KMS-11 (cell line): Measurements from ENCODE around the gene AFMID.
A peak's percentile ranks its signal among the peaks of the same experiment; 100 is the strongest.
"Not testable (repeated sequence)": the region's sequence is repeated elsewhere in the genome, so short reads cannot be mapped to it uniquely, and the experiment has no call there.

Experiments
- H2AFZ ChIP-seq: fragments of 200-600 bp; sonication (generic); 2 replicates; pipeline ENCODE4 v1.6.1; 2016; ENCODE audit warnings: antibody characterized with exemption, mixed run types, low read depth
- H3K27ac ChIP-seq: fragments of 200-600 bp; sonication (generic); 2 replicates; pipeline ENCODE4 v1.6.1; 2016; ENCODE audit warnings: mild to moderate bottlenecking, mixed run types
- H3K27me3 ChIP-seq: fragments of 200-600 bp; sonication (generic); 2 replicates; pipeline ENCODE4 v1.6.1; 2017; ENCODE audit warnings: mild to moderate bottlenecking, low read depth, mixed run types, moderate library complexity; ENCODE audit not compliant: insufficient read depth
- H3K36me3 ChIP-seq: fragments of 200-600 bp; sonication (generic); 2 replicates; pipeline ENCODE4 v1.6.1; 2017; ENCODE audit warnings: mild to moderate bottlenecking, mixed run types; ENCODE audit not compliant: insufficient read depth
- H3K4me1 ChIP-seq: fragments of 200-600 bp; sonication (generic); 2 replicates; pipeline ENCODE4 v1.6.1; 2016; ENCODE audit warnings: mild to moderate bottlenecking, low read depth, mixed run types; ENCODE audit not compliant: poor library complexity, severe bottlenecking
- H3K4me2 ChIP-seq: fragments of 200-600 bp; sonication (generic); 2 replicates; pipeline ENCODE4 v1.7.0; 2016; ENCODE audit warnings: mild to moderate bottlenecking, mixed run types
- H3K4me3 ChIP-seq: fragments of 200-600 bp; sonication (generic); IDR thresholded peaks from 2 replicates; pipeline ENCODE4 v1.6.1; 2017; ENCODE audit warnings: low read depth, low read length, mixed read lengths; ENCODE audit not compliant: insufficient read depth
- H3K79me2 ChIP-seq: fragments of 200-600 bp; sonication (generic); 2 replicates; pipeline ENCODE4 v1.6.1; 2016; ENCODE audit warnings: low read depth, mixed run types; ENCODE audit not compliant: insufficient read depth
- H3K9ac ChIP-seq: fragments of 200-600 bp; sonication (generic); 2 replicates; pipeline ENCODE4 v1.6.1; 2016; ENCODE audit warnings: mild to moderate bottlenecking, mixed run types
- H4K20me1 ChIP-seq: fragments of 200-600 bp; sonication (generic); 2 replicates; pipeline ENCODE4 v1.6.1; 2016; ENCODE audit warnings: mild to moderate bottlenecking, mixed run types; ENCODE audit not compliant: insufficient read depth
- CTCF ChIP-seq: fragments of 200-600 bp; sonication (generic); conservative IDR thresholded peaks from 2 replicates; pipeline ENCODE4 v1.6.1; 2017; ENCODE audit warnings: low read depth, mild to moderate bottlenecking, antibody characterized with exemption, low read length, moderate library complexity, mixed read lengths

The AFMID gene

GRCh38 chr17:78168242-78168902, 18.8 kb upstream of the AFMID start, which contains the start of gene SYNGR2:
SYNGR2 (plus strand) TSS chr17:78168581; CDS start chr17:78168617, 36 bp downstream.
- H3K4me2 ChIP-seq: peak within 1 kb of the TSS; percentile 67
- peak within 1 kb of the TSS; percentile 55 for H2AFZ ChIP-seq
- no peak within 1 kb of the TSS for H3K4me3 ChIP-seq
- H3K36me3 ChIP-seq: peaks cover 9% of the 10 kb centered on the region; the same call in 1 of the 2 replicates
- TF ChIP-seq CTCF: no peak
- H3K27ac ChIP-seq: peak within 1 kb of the TSS; percentile 72
- H4K20me1 ChIP-seq: no peaks in the 10 kb centered on the region
- peaks cover 57% of the 10 kb centered on the region for H3K4me1 ChIP-seq
- peaks cover 49% of the 10 kb centered on the region for H3K79me2 ChIP-seq
- peak within 1 kb of the TSS; percentile 83 for H3K9ac ChIP-seq
- no peaks in the 10 kb centered on the region for H3K27me3 ChIP-seq

DNA sequence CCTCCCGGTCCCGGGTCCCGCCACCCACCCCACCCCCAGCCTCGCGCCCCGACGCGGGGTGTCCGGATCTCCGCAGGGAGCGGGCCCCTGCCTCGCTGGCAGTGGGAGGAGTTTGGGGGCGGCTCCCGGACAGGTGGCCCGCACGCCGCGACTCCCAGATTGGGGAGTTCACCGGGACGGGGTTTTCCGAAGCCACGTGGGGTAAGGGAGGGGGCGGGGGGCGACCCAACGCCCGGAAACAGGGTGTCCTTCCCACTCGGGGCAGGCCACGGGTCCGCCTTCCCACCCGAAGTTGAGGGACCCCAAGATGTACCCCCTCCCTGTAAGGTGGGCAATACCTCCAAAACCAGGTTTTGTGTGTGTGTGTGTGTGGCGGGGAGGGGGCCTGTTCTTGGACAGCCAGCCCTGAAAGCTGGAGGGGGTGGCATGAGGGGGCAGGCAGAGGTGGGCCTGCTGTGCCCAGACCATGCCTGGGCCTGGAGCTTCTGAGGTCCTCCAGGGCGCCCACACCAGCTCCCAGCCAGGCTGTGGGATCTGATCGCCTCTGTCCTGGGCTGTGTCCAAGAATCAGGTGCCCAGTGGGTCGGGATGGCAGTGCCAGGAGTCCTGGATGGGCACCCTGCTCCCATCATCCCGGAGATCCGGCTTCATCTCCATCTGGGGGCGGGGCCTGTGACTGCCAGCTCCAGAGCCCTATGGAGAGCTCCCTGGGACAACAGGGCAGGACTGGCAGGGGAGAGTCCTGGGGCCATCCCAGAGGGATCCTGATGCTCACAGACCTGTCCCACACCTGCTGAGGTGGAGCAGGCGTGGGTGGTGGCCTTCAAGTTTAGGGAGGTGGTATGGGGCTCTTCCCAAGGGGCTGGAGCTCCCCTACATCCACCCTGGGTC, 18.0 kb upstream of the AFMID start:
- Histone ChIP-seq H3K4me1 (peaks cover 65% of the 10 kb centered on the region), H3K4me2 (peak overlapping the region; percentile 50), H3K4me3 (no peak overlapping the region), H3K27me3 (no peaks in the 10 kb centered on the region), H3K27ac (peak overlapping the region; percentile 72), H3K79me2 (peaks cover 49% of the 10 kb centered on the region), H3K9ac (peak overlapping the region; percentile 83), H2AFZ (no peak overlapping the region), H4K20me1 (no peaks in the 10 kb centered on the region), H3K36me3 (peaks cover 9% of the 10 kb centered on the region; the same call in 1 of the 2 replicates)
- TF ChIP-seq CTCF: no peak

GRCh38 chr17:78170692-78171590, 16.2 kb upstream of the AFMID start:
- H3K79me2 ChIP-seq: peaks cover 49% of the 10 kb centered on the region
- peak overlapping the region; percentile 19; the same call in 1 of the 2 replicates for H3K9ac ChIP-seq
- H3K4me3 ChIP-seq: no peak overlapping the region
- H3K36me3 ChIP-seq: peaks cover 9% of the 10 kb centered on the region; the same call in 1 of the 2 replicates
- peaks cover 83% of the 10 kb centered on the region for H3K4me1 ChIP-seq
- H4K20me1 ChIP-seq: no peaks in the 10 kb centered on the region
- no peak for TF ChIP-seq CTCF
- H3K27me3 ChIP-seq: no peaks in the 10 kb centered on the region
- peak overlapping the region; percentile 50; the same call in 1 of the 2 replicates for H3K4me2 ChIP-seq
- no peak overlapping the region for H2AFZ ChIP-seq
- peak overlapping the region; percentile 72; the same call in 1 of the 2 replicates for H3K27ac ChIP-seq

DNA sequence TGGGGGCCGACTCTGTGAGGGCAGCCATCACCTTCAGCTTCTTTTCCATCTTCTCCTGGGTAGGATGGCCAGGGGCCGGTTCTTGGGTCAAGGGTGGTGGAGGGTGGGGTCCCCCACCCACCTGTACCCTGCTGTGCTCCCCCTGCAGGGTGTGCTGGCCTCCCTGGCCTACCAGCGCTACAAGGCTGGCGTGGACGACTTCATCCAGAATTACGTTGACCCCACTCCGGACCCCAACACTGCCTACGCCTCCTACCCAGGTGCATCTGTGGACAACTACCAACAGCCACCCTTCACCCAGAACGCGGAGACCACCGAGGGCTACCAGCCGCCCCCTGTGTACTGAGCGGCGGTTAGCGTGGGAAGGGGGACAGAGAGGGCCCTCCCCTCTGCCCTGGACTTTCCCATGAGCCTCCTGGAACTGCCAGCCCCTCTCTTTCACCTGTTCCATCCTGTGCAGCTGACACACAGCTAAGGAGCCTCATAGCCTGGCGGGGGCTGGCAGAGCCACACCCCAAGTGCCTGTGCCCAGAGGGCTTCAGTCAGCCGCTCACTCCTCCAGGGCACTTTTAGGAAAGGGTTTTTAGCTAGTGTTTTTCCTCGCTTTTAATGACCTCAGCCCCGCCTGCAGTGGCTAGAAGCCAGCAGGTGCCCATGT, 15.4 kb upstream of the AFMID start:
- H3K79me2 ChIP-seq: peaks cover 49% of the 10 kb centered on the region
- not testable (repeated sequence) for H3K4me3 ChIP-seq, H3K27me3 ChIP-seq, H3K36me3 ChIP-seq, H2AFZ ChIP-seq, H4K20me1 ChIP-seq, H3K9ac ChIP-seq
- peak overlapping the region; percentile 72 for H3K27ac ChIP-seq
- H3K4me2 ChIP-seq: peak overlapping the region; percentile 50; the same call in 1 of the 2 replicates
- peaks cover 84% of the 10 kb centered on the region for H3K4me1 ChIP-seq
